Spleen (tissue), 11 donors: ENCODE results near the gene HADHA. TPM values are rescaled to one million over a fixed set of nuclear protein-coding genes. Genes with fewer than 3 reads are reported as not detected.
A peak's percentile ranks its signal among the peaks of the same experiment; 100 is the strongest.

Experiments
- DNase-seq: peaks from one replicate; pipeline ENCODE4 v3.0.0-alpha.2; 2020
- H3K27ac ChIP-seq, 8 donors: fragments of 200-600 bp; sonication (generic) in 7 of 8; 1 replicate in 4 of 8; 2 replicates in 4 of 8; pipeline versions ENCODE4 v1.5.0 to v1.8.0; 2016 to 2021; ENCODE audit warnings: inconsistent platforms in 4 of 8, mild to moderate bottlenecking in 4 of 8, moderate library complexity in 1 of 8
- H3K27me3 ChIP-seq, 7 donors: fragments of 200-600 bp; sonication (generic) in 6 of 7; replicated peaks in 1 of 7; 1 replicate in 4 of 7; 2 replicates in 3 of 7; pipeline versions ENCODE4 v1.5.0 to v1.8.0; 2016 to 2021; ENCODE audit warnings: inconsistent platforms in 3 of 7, mild to moderate bottlenecking in 1 of 7
- H3K36me3 ChIP-seq, 6 donors: fragments of 200-600 bp; sonication (generic) in 5 of 6; 1 replicate in 4 of 6; 2 replicates in 2 of 6; pipeline versions ENCODE4 v1.5.0 to v1.8.0; 2016 to 2021; ENCODE audit warnings: inconsistent platforms in 2 of 6
- H3K4me1 ChIP-seq, 6 donors: fragments of 200-600 bp; sonication (generic) in 5 of 6; 1 replicate in 3 of 6; 2 replicates in 3 of 6; pipeline versions ENCODE4 v1.5.0 to v1.8.0; 2016 to 2021; ENCODE audit warnings: inconsistent platforms in 3 of 6
- H3K4me3 ChIP-seq, 8 donors: fragments of 200-600 bp; sonication (generic) in 7 of 8; 1 replicate in 4 of 8; 2 replicates in 4 of 8; pipeline versions ENCODE4 v1.5.0 to v1.8.0; 2016 to 2021; ENCODE audit warnings: inconsistent platforms in 4 of 8, mild to moderate bottlenecking in 4 of 8, moderate library complexity in 2 of 8
- H3K9me3 ChIP-seq, 8 donors: fragments of 200-600 bp; sonication (generic) in 7 of 8; 1 replicate in 4 of 8; 2 replicates in 4 of 8; pipeline versions ENCODE4 v1.5.0 to v1.8.0; 2016 to 2021; ENCODE audit warnings: inconsistent platforms in 4 of 8
- CTCF ChIP-seq, 11 experiments: fragments of 200-600 bp in 7 of 11; fragments of 450-650 bp in 4 of 11; sonication (generic) in 4 of 11; IDR thresholded peaks in 8 of 11; conservative IDR thresholded peaks in 3 of 11; 1 replicate in 7 of 11; 2 replicates in 4 of 11; pipeline versions ENCODE4 v1.4.0 to v1.8.0; 2016 to 2021; ENCODE audit warnings: antibody characterized with exemption in 11 of 11, inconsistent platforms in 4 of 11, mild to moderate bottlenecking in 1 of 11
- POLR2A ChIP-seq, 3 donors: fragments of 450-650 bp; IDR thresholded peaks; one replicate each; pipeline ENCODE4 v1.5.1; 2017; ENCODE audit warnings: antibody characterized with exemption in 3 of 3, mild to moderate bottlenecking in 1 of 3
- POLR2AphosphoS5 ChIP-seq, 3 donors: sonication (generic); formaldehyde crosslinking; IDR thresholded peaks; one replicate each; pipeline ENCODE4 v1.5.1; 2017; ENCODE audit warnings: antibody characterized with exemption in 3 of 3
- WGBS, 5 donors: extraction: QIAGEN DNeasy Blood & Tissue Kit in 3 of 5; methylation state at CpG; one replicate each; pipeline versions ENCODE4 v1.1.5 to v1.1.7; 2013 to 2018; 5-methylcytosine and 5-hydroxymethylcytosine counted together
- intact Hi-C: fragments of 100-400 bp; cut with DNase I; formaldehyde crosslinking; loops from one replicate; pipeline ENCODE4 v1.15.0; 2023; ENCODE audit warnings: low total_unique reads
- polyA plus RNA-seq, 3 donors: library from polyadenylated mRNA; stranded (reverse); fragments of 200-250 nt; gene quantifications; one replicate each; pipeline ENCODE4 v1.2.1, GENCODE V29; 2013
- total RNA-seq, 7 donors: library from RNA; depleted of rRNA in 3 of 7; stranded (reverse); fragments of >200 nt in 3 of 7; fragmentation: NEBNext Ultra II Directional in 4 of 7; extraction: Animal tissue kit (Norgen Biotek cat#: 25700) in 4 of 7; gene quantifications; one replicate each; pipeline versions ENCODE4 v1.1.0 to v1.2.1, GENCODE V29; 2016 to 2021
- donor health status: healthy with polysubstance abuse.
- donor health status: DM: no; HTN: no; CAD: no; lungs with moderate emphysema.
- donor health status: DM: no; HTN: no; CAD: no.
- donor health status: Bipolar disorder and iron deficiency.
- donor health status: healthy.
- donor health status: DM: no; HTN: no; CAD: no.
- donor health status: DM: yes; HTN: yes; CAD: no.

Gene HADHA
- total and polyA plus RNA-seq, 10 donors, result 49.6 to 134 (median 114) TPM

- 85 to 97% (median 86%) methylated on average over 4 of the region's 4 CpGs for WGBS, 5 donors
- Histone ChIP-seq H3K36me3 (no peaks in the 10 kb centered on the region), H3K4me3 (no peak overlapping the region), H3K4me1 (no peaks in the 10 kb centered on the region), H3K27me3 (no peaks in the 10 kb centered on the region), H3K9me3 (no peaks in the 10 kb centered on the region), H3K27ac (no peak overlapping the region)
- intact Hi-C loops, result no loop called here
- TF ChIP-seq CTCF (IDR thresholded peaks at IDR 0.05 in 8 of 11, conservative IDR thresholded peaks at IDR 0.05 in 3 of 11) (no peak), POLR2AphosphoS5 (IDR thresholded peaks at IDR 0.05) (no peak), POLR2A (IDR thresholded peaks at IDR 0.05) (no peak)
- no peak for DNase-seq
Observed at GRCh38 chr2:26165403-26165802, 79.0 kb downstream of the HADHA start.

GRCh38 chr2:26164641-26165211 is 79.7 kb downstream of the HADHA start:
- Histone ChIP-seq H3K4me3 (no peak overlapping the region), H3K27me3 (no peaks in the 10 kb centered on the region), H3K36me3 (no peaks in the 10 kb centered on the region), H3K27ac (no peak overlapping the region), H3K4me1 (no peaks in the 10 kb centered on the region), H3K9me3 (no peaks in the 10 kb centered on the region)
- TF ChIP-seq POLR2A (IDR thresholded peaks at IDR 0.05) (no peak), POLR2AphosphoS5 (IDR thresholded peaks at IDR 0.05) (no peak), CTCF (IDR thresholded peaks at IDR 0.05 in 8 of 11, conservative IDR thresholded peaks at IDR 0.05 in 3 of 11) (no peak)
- DNase-seq, result peak; percentile 24
- intact Hi-C loops, result no loop called here
- WGBS, 5 donors, result 88 to 94% (median 88%) methylated on average over 8 of the region's 8 CpGs

GRCh38 chr2:26164231-26164630 is 80.2 kb downstream of the HADHA start:
- Histone ChIP-seq H3K4me1 (no peaks in the 10 kb centered on the region), H3K27me3 (no peaks in the 10 kb centered on the region), H3K4me3 (no peak overlapping the region), H3K9me3 (no peaks in the 10 kb centered on the region), H3K36me3 (no peaks in the 10 kb centered on the region), H3K27ac (no peak overlapping the region)
- DNase-seq, result no peak
- intact Hi-C loops, result no loop called here
- no peak for TF ChIP-seq CTCF (IDR thresholded peaks at IDR 0.05 in 8 of 11, conservative IDR thresholded peaks at IDR 0.05 in 3 of 11)
- TF ChIP-seq POLR2AphosphoS5 (IDR thresholded peaks at IDR 0.05), result no peak
- TF ChIP-seq POLR2A (IDR thresholded peaks at IDR 0.05), result no peak
- 55 to 100% (median 65%) methylated on average over 1 of the region's 1 CpG for WGBS, 5 donors

- Histone ChIP-seq H3K36me3 (no peaks in the 10 kb centered on the region), H3K9me3 (no peaks in the 10 kb centered on the region), H3K27me3 (no peaks in the 10 kb centered on the region), H3K4me3 (no peak overlapping the region), H3K4me1 (no peaks in the 10 kb centered on the region), H3K27ac (no peak overlapping the region)
- DNase-seq, result no peak
- no peak for TF ChIP-seq POLR2A (IDR thresholded peaks at IDR 0.05)
- no peak for TF ChIP-seq CTCF (IDR thresholded peaks at IDR 0.05 in 8 of 11, conservative IDR thresholded peaks at IDR 0.05 in 3 of 11)
- no peak for TF ChIP-seq POLR2AphosphoS5 (IDR thresholded peaks at IDR 0.05)
- intact Hi-C loops, result no loop called here
- WGBS, 5 donors, result 91 to 95% (median 94%) methylated on average over 10 of the region's 10 CpGs
Observed at GRCh38 chr2:26162963-26163362, 81.5 kb downstream of the HADHA start.
